Measurements from ENCODE around the gene GPR35. TPM values are rescaled to one million over a fixed set of nuclear protein-coding genes. Genes with fewer than 3 reads are reported as not detected.

Gene GPR35
- total and polyA plus RNA-seq, 2 donors (not counting 3 experiments of a cell fraction or from before 2014, with no cell fraction given) = 0.18 to 0.33 TPM

GRCh38 chr2:240631548-240632305 is 6.4 kb downstream of the GPR35 start:
- Histone ChIP-seq H3K27ac (ENCODE audit: insufficient read depth, low read depth, low read length) (no peak overlapping the region), H3K27me3 (ENCODE audit: control insufficient read depth in 2 of 2, insufficient read depth in 2 of 2, low read length in 2 of 2) (no peaks in the 10 kb centered on the region), H3K9me1 (replicated peaks; ENCODE audit: control insufficient read depth, extremely low read depth, insufficient read depth, low read length) (no peaks in the 10 kb centered on the region), H3K36me3 (ENCODE audit: control insufficient read depth in 2 of 2, extremely low read depth in 1 of 2, insufficient read depth in 2 of 2, low read length in 2 of 2) (no peaks in the 10 kb centered on the region), H2AFZ (ENCODE audit: low read depth, low read length) (no peak overlapping the region), H3K79me2 (ENCODE audit: control insufficient read depth, insufficient read depth, low read length) (no peaks in the 10 kb centered on the region), H3K4me1 (ENCODE audit: control insufficient read depth, extremely low read depth, insufficient read depth, low read length) (no peaks in the 10 kb centered on the region), H3K4me2 (ENCODE audit: insufficient read depth, low read length) (no peak overlapping the region), H4K20me1 (replicated peaks; ENCODE audit: control insufficient read depth, extremely low read depth, insufficient read depth, low read length) (no peaks in the 10 kb centered on the region), H3K4me3 (replicated peaks in 1 of 3; ENCODE audit: insufficient read depth in 1 of 3, low read depth in 1 of 3, low read length in 3 of 3) (no peak overlapping the region), H3K9me3 (replicated peaks; ENCODE audit: control insufficient read depth, insufficient read depth, low read length) (no peaks in the 10 kb centered on the region), H3K9ac (replicated peaks; ENCODE audit: extremely low read depth, insufficient read depth, low read length) (no peak overlapping the region)
- FAIRE-seq = no peak
- ChIA-PET POLR2A (no interaction called here), CTCF (no interaction called here)
- DNase-seq (ENCODE audit: low read depth, low spot score) = no peak
- intact Hi-C loops (cut with micrococcal nuclease) (no loop called here), dilution Hi-C loops (cut with MboI; ENCODE audit: extremely low pct_ligation_motif_present, low sequenced_read_pairs) (no loop called here)
- no peak for TF ChIP-seq FOS (IDR thresholded peaks at IDR 0.05; ENCODE audit: borderline replicate concordance, insufficient read depth, low read length)
- no peak for TF ChIP-seq JUN (IDR thresholded peaks at IDR 0.05; ENCODE audit: borderline replicate concordance, insufficient read depth, insufficient read length, low read depth)
- no peak for TF ChIP-seq EZH2 (IDR thresholded peaks at IDR 0.05; ENCODE audit: borderline replicate concordance, low read depth, low read length, severe bottlenecking)
- TF ChIP-seq MYC (IDR thresholded peaks at IDR 0.05; ENCODE audit: low read depth, low read length) = no peak
- no peak for TF ChIP-seq POLR2AphosphoS5 (IDR thresholded peaks at IDR 0.05; ENCODE audit: insufficient read depth, low read depth, low read length)
- BruUV-seq (replicated peaks) = no TSS peak

DNA sequence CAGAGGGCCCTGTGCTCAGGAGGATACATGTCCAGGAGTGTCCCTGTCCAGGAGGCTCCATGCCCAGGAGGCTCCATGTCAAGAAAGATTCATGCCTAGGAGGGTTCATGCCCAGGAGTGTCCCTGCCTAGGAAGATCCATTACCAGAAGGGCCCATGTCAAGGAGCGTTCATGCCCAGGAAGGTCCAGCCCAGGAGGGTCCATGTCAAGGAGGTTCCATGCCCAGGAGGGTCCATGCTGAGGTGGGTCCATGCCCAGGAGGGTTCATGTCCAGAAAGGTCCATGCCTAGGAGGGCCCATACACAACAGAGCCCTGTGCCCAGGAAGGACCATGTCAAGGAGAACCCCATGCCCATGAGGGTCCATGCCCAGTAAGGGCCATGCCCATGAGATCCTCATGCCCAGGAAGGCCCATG is 7.0 kb downstream of the GPR35 start:
- Histone ChIP-seq H3K27me3 (ENCODE audit: control insufficient read depth in 2 of 2, insufficient read depth in 2 of 2, low read length in 2 of 2) (no peaks in the 10 kb centered on the region), H3K27ac (ENCODE audit: insufficient read depth, low read depth, low read length) (no peak overlapping the region), H3K4me2 (ENCODE audit: insufficient read depth, low read length) (no peak overlapping the region), H3K79me2 (ENCODE audit: control insufficient read depth, insufficient read depth, low read length) (no peaks in the 10 kb centered on the region), H4K20me1 (replicated peaks; ENCODE audit: control insufficient read depth, extremely low read depth, insufficient read depth, low read length) (no peaks in the 10 kb centered on the region), H3K9me3 (replicated peaks; ENCODE audit: control insufficient read depth, insufficient read depth, low read length) (no peaks in the 10 kb centered on the region), H2AFZ (ENCODE audit: low read depth, low read length) (no peak overlapping the region), H3K4me1 (ENCODE audit: control insufficient read depth, extremely low read depth, insufficient read depth, low read length) (no peaks in the 10 kb centered on the region), H3K36me3 (ENCODE audit: control insufficient read depth in 2 of 2, extremely low read depth in 1 of 2, insufficient read depth in 2 of 2, low read length in 2 of 2) (no peaks in the 10 kb centered on the region), H3K4me3 (replicated peaks in 1 of 3; ENCODE audit: insufficient read depth in 1 of 3, low read depth in 1 of 3, low read length in 3 of 3) (no peak overlapping the region), H3K9me1 (replicated peaks; ENCODE audit: control insufficient read depth, extremely low read depth, insufficient read depth, low read length) (no peaks in the 10 kb centered on the region), H3K9ac (replicated peaks; ENCODE audit: extremely low read depth, insufficient read depth, low read length) (no peak overlapping the region)
- BruUV-seq (replicated peaks) = no TSS peak
- POLR2A ChIA-PET = no interaction called here
- TF ChIP-seq MYC (IDR thresholded peaks at IDR 0.05; ENCODE audit: low read depth, low read length) (no peak), POLR2AphosphoS5 (IDR thresholded peaks at IDR 0.05; ENCODE audit: insufficient read depth, low read depth, low read length) (no peak)
- TF ChIP-seq, protein P1, sequence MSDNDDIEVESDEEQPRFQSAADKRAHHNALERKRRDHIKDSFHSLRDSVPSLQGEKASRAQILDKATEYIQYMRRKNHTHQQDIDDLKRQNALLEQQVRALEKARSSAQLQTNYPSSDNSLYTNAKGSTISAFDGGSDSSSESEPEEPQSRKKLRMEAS (IDR thresholded peaks at IDR 0.05; ENCODE audit: insufficient read depth, insufficient read length) = no peak
- no peak for DNase-seq (ENCODE audit: low read depth, low spot score)
- CTCF ChIA-PET = no interaction called here
- no peak for FAIRE-seq
- dilution Hi-C loops (cut with MboI; ENCODE audit: extremely low pct_ligation_motif_present, low sequenced_read_pairs) (no loop called here), intact Hi-C loops (cut with micrococcal nuclease) (no loop called here)

Data from endothelial cell of umbilical vein (primary cell).